NCI-H2107 (cell line): ENCODE results near the gene GOLGA1.
A peak's percentile ranks its signal among the peaks of the same experiment; 100 is the strongest.
"Not testable (repeated sequence)": the region's sequence is repeated elsewhere in the genome, so short reads cannot be mapped to it uniquely, and the experiment has no call there.

Source experiments
- DNase-seq: peaks from one replicate; lab custom pipeline; 2025; lab: John Stamatoyannopoulos, UW

GOLGA1 gene, protein sequence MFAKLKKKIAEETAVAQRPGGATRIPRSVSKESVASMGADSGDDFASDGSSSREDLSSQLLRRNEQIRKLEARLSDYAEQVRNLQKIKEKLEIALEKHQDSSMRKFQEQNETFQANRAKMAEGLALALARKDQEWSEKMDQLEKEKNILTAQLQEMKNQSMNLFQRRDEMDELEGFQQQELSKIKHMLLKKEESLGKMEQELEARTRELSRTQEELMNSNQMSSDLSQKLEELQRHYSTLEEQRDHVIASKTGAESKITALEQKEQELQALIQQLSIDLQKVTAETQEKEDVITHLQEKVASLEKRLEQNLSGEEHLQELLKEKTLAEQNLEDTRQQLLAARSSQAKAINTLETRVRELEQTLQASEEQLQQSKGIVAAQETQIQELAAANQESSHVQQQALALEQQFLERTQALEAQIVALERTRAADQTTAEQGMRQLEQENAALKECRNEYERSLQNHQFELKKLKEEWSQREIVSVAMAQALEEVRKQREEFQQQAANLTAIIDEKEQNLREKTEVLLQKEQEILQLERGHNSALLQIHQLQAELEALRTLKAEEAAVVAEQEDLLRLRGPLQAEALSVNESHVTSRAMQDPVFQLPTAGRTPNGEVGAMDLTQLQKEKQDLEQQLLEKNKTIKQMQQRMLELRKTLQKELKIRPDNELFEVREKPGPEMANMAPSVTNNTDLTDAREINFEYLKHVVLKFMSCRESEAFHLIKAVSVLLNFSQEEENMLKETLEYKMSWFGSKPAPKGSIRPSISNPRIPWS

DNA sequence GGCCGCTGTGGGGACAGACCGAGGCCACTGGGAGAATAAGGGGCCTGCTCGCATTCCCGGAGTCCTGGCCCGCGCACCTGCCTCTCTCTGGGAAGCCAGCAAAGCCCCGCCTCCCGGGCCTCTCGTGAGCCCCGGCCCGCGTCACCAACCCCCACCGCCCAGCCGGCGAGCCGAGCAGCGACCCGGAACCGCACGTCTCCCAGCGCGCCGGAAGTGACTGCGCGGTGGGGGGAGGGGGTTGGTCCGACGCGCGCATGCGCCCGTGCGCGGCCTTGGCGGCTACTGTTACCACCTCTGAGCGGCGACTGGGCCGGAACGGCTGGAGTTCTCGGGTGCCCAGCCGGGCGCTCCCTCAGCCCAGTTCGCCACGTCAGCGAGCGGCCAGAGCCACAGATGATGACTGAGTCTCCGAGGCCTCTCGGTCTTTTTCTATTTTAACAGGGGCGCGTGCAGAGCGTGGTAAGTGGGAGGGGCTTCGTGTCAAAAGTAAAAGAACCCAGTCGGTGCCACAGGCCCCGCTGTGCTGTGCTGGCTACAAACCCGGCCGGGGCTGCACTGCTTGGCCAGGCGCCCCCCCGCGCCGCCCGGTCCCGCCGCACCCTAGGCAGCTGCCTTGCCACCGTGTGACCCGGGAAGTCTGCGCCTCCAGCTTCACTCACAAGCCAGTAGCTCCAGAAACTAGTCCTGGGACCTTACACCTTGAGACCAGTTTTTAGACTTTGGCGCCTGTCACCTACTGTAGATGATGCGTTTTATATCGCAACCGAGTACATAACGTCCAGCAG is at the start of gene GOLGA1:
Gene GOLGA1 (minus strand): TSS at position 190 of the 785 bp plus-strand sequence. CDS start 2,372 bp downstream, outside the sequence.
- peak; percentile 90 for DNase-seq

DNA sequence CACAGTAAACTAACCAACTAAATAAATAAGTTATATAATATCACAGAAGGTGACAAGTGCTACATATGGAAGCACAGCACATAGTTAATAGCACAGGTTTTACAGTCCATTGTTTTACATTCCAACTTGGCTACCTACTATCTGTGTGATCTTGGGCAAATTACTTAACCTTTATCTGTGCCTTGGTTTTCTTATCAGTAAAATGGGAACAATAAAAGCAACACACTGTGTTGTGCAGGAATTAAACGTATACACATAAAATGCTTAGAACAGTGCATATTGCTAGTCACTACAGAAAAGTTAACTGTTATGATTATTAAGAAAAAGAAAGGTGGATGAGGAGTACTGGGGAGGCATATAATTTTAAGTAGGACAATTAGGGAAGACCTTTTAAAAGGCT is 42.8 kb upstream of the GOLGA1 start:
- DNase-seq = no peak

DNA sequence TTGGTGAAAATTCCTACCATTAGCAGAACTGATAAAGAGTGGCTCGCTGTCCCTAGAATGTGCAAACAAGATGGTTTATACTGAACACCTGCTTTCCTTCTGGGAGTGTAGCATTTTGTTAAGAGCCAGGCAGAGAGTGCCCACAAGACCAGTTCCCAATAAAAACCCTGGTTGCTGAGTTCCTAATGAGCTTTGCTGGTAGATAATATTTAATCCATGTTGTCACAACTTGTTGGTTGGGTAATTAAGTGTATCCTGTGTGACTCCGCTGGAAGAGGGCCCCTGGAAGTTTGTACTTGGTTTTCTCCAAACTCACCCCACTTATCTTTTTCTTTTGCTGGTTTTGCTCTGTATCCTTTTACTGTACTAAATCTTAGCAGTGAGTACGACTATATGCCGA is 39.5 kb upstream of the GOLGA1 start:
- no peak for DNase-seq

DNA sequence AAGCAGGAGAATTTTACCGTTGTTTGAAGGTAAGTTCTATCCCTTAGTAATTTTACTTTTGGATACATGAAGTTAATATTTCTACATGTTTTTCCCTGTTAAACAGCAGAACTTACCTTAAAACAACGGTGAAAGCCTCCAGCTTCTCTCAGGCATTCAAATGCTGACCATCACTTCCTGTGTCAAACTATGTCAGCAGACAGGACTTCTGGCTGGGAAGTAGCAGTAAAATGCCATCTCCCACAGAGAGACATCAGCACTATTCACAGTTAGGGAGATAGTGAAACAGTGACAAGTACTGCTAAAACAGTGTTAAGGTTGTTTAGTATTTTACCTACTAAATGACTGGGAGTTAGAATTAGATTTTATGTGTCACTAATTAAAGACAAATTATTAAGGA is 34.2 kb upstream of the GOLGA1 start:
- DNase-seq = no peak

DNA sequence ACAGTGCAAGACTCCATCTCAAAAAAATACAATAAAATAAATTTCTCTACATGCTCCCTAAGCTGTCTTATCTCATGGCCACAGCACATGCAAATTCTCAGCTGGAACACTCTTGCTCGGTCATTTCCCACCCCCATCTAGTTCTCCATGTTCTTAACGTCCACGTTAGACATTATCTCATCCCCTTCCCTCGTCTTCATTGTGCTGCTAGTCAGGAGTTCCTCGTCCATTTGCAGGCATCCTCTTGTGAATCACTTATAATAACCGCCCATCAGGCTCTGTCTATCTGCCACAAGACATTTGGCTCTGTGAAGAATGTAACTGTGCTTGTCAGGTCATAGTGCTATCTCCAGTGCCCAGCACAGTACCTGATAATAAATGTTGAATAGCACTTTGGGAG is 32.9 kb upstream of the GOLGA1 start:
- no peak for DNase-seq

DNA sequence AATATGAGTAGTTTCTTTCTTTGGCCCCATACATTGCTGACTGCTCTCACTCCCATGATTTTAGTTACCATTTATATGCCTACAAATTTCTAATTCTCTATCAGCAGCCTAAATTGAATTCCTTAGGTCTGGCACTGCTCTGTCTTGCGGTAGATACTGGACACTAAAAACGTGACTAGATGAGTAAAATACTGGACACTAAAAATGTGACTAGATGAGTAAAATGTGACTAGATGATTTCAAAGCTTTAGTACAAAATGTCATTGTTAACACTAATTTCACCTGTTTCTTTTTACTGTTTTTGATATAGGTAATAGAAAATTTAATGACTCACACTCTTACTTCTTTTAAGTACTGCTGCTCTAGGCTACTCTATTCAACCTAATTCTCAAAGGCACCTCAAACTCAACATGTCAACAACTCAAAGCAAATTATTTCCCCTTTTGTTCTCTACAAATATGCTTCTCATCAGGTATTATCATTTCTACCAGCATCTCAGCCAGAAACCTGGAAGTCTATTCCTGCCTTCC is 31.4 kb upstream of the GOLGA1 start:
- no peak for DNase-seq

DNA sequence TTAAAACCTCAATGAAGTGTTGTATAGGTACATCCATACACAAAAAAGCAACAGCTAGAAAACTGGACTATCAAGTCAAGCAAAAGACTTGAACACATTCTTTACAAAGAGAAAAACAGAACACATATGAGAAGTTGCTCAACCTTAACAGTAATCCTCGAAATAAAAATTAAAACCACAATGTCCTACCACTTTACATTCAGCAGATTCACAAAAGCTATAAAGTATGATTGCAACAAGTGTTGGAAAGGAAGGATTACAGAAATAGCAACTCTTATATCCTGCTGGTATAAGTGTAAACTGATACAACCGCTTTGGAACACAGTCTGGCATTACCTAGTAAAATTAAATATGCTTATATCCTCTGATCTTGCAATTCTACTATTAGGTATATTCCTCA is 28.5 kb upstream of the GOLGA1 start:
- no peak for DNase-seq

DNA sequence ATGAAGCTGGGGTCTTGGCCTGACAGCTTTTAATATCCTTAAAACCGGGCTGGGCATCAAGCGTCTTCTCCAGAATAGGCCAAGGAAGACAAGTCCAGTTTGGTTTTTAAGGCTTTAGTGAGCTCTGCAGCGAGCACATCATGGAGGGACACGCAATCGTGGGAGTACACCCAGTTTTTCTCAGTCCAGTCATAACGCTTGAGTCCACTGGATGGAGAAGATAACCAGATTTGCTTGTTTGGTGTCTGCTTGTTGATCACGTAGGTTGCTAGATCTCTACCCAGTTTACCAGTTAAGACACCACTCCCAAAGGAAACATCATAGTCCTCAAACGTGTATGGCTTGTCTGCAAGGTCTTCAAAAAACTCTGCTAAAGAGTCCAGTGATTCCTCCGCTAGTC is 27.4 kb upstream of the GOLGA1 start:
- DNase-seq = no peak

DNA sequence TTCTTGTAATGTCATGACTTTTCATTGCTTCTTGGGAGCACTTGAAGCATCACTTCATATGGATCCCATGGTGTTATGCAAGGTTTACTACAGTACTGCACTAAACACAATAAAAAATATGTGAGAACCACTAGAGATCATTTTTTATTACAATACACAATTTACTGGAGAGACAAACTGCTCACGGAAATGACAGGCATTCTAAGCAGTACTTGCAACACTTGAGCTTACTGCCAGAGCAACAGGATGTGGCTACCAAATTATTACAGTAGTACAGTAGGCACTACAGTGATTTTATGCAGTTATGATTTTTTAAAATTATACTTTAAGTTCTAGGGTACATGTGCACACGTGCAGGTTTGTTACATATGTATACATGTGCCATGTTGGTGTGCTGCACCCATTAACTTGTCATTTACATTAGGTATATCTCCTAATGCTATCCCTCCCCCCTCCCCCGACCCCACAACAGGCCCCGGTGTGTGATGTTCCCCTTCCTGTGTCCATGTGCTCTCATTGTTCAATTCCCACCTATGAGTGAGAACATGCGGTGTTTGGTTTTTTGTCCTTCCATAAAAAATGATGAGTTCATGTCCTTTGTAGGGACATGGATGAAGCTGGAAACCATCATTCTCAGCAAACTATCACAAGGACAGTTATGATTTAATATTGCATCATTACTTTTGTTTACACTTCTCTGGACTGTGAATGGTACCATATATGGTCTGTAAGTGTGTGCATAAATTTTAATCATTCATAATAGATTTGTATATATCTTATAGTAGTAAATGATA is 25.1 kb upstream of the GOLGA1 start:
- DNase-seq = not testable (repeated sequence)

DNA sequence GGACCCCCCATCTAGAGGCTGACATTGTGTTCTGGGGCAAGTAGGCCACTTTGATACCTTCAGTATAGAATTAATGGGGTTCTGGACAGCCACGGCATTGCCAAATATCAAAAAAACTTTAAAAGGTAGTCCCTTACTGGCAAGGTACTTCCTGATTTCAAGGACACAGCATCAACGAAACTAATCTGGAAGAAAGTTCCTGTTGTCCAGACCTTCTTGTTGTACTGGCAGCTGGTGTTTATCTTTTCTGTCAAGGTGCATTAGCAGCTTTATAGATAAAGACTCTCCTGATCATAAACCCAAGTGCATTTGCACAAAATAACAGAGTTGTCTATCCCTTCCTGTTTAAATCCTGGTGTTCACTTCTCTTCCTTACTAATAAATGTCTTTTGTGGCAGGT is 23.7 kb upstream of the GOLGA1 start:
- no peak for DNase-seq

DNA sequence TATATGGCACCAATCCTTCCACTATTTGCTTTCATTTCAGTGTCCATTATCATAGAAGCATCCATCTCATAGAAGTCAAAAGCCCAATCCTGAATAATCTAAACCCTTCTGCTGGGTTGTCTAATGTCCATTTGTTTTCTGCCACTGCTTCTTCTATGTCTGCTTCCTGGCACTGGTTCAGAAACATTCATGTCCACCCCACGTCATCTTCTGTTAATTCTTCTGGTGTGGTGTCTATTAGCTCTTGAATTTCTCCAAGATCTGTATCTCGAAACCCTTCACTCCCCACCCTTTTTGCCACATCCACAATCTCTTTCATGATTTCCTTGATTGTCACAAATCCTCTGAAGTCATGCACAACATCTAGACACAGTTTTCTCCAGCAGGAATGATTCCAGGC is 23.2 kb upstream of the GOLGA1 start:
- DNase-seq = no peak

DNA sequence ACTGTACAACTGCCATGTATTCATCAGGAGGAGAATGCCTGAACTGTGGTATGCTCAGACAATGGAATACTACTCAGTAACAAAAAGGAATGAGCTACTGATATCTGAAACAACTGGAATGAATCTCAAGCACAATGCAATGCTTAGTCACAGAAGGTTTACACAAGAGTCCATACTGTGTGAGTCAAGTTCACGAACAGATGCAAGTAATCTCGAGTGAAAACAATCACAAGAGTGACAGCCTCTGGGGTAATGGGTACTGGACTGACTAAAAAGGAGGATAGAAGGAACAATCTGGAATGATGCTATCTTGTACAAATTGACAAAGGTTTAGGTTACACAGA is 19.5 kb upstream of the GOLGA1 start:
- DNase-seq = no peak

DNA sequence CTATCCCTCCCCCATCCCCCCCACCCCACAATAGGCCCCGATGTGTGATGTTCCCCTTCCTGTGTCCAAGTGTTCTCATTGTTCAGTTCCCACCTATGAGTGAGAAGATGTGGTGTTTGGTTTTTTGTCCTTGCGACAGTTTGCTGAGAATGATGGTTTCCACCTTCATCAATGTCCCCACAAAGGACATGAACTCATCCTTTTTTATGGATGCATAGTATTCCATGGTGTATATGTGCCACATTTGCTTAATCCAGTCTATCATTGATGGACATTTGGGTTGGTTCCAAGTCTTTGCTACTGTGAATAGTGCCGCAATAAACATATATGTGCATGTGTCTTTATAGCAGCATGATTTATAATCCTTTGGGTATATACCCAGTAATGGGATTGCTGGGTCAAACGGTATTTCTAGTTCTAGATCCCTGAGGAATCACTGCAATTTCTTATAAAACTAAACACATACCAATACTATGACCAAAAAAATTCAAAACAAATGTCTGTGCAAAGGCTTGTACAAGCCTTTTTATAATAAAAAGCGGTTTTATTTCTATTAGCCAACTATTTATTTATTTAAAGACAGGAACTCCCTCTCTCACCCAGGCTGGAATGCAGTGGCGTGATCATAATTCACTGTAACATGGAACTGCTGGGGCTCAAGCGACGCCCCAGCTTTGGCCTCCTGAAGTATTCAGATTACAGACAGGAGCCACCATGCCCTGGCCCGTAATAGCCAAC is 19.0 kb upstream of the GOLGA1 start:
- DNase-seq = not testable (repeated sequence)

DNA sequence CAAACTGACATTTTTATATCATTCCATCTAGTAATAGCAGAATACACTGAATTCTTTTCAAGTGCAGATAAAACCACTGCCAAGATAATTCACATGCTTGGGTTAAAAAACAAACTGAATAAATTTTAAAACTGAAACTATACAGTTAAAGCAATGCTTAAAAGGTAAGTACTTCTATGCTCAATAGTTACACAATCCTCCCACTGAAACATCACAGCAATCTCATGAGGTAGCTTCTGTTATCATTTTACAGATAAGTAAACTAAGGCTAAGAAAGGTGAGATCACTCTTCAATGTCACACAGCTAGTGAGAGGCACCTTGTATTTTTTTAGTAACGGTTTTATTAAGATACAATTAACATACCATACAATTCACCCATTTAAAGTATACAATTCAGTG is 13.4 kb upstream of the GOLGA1 start:
- no peak for DNase-seq

DNA sequence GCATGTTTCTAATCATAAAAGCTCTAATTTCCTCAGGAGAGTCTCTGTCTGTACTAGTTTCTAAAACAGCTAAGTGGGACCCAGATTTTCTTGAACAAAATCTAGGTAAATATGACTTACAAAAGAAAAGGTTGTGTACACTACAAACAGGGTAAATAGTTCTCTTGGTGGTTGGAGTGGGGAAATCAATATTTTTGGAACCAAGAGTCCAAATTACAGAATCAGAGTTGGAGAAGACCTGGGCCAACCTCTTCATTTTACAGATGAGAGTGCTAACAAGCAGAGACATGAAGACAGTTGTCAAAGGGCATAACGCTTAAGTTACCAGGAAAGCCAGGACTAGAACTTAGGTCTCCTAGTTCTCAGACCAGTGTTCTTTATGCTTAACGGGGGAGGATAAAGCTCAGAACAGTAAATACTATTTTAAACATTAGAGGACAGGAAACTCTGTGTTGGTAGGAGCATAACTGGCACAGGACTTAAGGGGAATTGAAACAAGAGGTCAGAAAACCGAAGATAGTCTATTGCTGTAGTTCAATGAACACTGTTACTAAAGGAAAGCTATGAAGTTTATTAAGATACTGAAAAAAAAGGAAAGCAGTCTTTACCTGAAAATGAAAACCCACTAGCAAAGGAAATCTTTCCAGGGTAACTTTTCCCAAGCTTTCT is 9.3 kb upstream of the GOLGA1 start:
- DNase-seq = no peak

DNA sequence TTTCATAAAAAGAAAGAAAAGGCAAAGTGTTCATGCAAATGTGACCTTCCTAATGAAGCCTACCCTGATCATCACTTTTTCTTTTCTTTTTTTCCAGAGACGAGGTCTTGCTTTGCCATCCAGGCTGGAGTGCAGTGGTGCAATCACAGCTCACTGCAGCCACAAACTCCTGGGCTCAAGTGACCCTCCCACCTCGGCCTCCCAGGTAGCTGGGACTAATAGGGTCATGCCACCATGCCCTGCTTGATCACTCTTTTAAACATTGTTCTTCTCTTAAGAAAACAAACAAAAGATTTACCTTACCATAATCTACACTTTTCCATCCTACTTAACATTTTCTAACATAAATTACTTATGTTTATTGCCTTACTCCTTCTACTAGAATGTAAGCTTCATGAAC is 8.5 kb upstream of the GOLGA1 start:
- no peak for DNase-seq

DNA sequence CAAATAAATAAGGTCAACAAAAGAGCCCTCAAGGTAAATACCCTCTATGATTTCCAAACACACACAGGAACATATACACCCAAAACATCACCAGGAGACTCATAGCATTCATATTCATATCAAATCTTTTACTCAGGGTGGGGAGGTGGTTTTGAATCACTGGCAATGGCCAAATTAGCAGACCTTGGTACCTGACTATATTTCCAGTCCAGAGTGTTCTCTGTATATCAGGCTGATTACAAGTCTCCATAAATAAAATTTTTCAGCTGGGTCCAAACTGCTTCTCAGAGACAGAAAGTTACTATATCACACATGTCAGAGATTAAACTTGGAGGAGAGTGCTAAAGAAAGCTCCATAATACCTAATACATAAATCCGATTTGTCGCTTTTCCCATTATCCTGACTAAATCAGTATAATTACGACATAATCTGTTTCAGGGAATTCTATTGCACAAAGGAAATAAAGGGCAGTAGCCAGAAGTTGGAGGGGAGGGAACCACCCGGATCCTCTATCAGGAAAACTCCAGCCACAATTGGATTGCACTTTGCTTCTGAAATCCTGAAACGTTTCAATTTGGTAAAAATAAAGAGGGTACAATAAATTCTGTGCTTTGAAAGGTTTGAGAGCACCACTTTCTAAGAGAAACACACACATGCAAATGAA is 7.0 kb upstream of the GOLGA1 start:
- no peak for DNase-seq

DNA sequence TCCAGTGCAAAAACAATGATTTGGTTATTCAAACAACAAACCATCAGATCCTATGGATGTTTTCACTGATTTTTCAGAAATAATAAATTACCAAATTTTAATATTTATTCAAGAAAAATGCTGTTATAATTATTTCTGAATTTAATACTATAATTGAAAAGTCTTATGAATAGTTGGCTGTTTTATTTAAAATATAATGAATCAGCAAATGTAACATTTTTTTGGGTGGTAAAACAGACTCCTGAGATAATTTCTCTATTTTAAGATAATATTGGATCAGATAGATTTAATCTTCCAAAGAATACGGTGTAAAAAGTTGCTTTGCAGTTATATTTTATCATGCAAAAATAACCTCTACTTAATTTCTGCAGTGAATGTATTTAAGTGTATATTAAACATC is 5.3 kb upstream of the GOLGA1 start:
- DNase-seq = no peak

DNA sequence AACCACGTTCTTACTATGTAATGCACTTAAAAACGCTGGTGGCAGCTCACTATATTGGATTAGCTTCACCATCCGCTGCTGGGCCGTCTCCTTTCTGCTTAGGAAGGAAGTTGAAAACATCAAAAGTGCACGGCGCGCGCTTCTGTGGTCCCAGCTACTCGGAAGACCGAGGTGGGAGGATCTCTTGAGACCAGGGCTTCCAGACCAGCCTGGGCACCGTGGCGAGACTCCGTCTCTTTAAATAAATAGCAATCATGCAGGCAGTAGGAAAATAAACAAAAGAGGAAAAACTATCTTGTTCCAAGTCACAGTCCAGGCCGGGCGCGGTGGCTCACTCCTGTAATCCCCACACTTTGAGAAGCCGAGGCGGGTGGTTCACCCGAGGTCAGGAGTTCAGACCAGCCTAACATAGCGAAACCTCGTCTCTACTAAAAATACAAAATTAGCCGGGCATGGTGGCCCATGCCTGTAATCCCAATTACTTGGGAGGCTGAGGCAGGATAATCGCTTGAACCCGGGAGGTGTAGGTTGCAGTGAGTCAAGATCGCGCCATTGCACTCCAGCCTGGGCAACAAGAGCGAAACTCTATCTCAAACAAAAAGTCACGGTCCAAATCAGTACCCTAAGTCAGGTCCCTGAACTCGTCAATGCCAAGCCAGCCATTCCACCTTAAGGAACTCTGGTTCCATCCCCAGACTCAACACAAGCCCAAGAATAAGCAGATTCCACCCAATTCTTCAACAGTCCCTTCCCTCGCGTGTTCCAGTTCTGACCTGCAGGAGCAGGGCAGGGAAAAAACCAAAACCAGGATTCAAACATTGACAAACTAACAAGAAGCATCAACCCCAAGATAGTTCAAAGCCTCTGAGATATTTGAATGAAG is 1.0 kb upstream of the GOLGA1 start:
- peak; percentile 8 for DNase-seq
